ENCODE results near the gene BAMBI.

DNA sequence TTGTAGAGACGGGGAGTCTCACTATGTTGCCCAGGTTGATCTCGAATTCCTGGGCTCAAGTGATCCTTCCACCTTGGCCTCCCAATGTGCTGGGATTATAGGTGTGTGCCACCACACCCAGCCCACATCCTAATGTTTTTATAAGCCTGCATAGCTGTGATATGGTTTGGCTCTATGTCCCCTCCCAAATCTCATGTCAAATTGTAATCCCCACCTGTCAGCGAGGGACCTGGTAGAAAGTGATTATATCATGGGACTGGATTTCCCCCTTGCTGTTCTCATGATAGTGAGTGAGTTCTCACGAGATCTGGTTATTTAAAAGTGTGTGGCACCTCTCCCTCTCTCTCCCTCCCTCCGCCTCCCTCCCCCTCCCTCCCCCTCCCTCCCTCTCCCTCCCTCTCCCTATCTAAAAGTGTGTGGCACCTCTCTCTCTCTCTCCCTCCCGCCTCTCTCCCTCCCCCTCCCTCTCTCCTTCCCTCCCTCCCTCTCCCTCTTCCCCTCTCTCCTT, 13.9 kb downstream of the BAMBI start:
- TF ChIP-seq, protein P1, sequence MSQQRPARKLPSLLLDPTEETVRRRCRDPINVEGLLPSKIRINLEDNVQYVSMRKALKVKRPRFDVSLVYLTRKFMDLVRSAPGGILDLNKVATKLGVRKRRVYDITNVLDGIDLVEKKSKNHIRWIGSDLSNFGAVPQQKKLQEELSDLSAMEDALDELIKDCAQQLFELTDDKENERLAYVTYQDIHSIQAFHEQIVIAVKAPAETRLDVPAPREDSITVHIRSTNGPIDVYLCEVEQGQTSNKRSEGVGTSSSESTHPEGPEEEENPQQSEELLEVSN (IDR thresholded peaks at IDR 0.05) = no peak
- no peak for TF ChIP-seq BCL11A (IDR thresholded peaks at IDR 0.05; ENCODE audit: low read depth in 2 of 2, low read length in 2 of 2)
- TF ChIP-seq, protein P2, sequence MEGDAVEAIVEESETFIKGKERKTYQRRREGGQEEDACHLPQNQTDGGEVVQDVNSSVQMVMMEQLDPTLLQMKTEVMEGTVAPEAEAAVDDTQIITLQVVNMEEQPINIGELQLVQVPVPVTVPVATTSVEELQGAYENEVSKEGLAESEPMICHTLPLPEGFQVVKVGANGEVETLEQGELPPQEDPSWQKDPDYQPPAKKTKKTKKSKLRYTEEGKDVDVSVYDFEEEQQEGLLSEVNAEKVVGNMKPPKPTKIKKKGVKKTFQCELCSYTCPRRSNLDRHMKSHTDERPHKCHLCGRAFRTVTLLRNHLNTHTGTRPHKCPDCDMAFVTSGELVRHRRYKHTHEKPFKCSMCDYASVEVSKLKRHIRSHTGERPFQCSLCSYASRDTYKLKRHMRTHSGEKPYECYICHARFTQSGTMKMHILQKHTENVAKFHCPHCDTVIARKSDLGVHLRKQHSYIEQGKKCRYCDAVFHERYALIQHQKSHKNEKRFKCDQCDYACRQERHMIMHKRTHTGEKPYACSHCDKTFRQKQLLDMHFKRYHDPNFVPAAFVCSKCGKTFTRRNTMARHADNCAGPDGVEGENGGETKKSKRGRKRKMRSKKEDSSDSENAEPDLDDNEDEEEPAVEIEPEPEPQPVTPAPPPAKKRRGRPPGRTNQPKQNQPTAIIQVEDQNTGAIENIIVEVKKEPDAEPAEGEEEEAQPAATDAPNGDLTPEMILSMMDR (IDR thresholded peaks at IDR 0.05; ENCODE audit: control extremely low read depth in 1 of 3, insufficient read depth in 1 of 3, low read depth in 1 of 3, low read length in 3 of 3) = no peak

Measured in H1 (cell line).